Measurements from ENCODE around the gene DDX60. TPM values are rescaled to one million over a fixed set of nuclear protein-coding genes. Genes with fewer than 3 reads are reported as not detected.
"Not testable (repeated sequence)": the region's sequence is repeated elsewhere in the genome, so short reads cannot be mapped to it uniquely, and the experiment has no call there.

DDX60 gene
- total RNA-seq, 2 donors from 2014 or later = 22.6 to 67.2 TPM

GRCh38 chr4:168291242-168291641 lies 27.3 kb downstream of the DDX60 start:
- no peak for DNase-seq
- no peaks in the 10 kb centered on the region for H3K27me3 ChIP-seq
- no peak overlapping the region for H3K27ac ChIP-seq
- H3K4me3 ChIP-seq = no peak overlapping the region
- no peak for TF ChIP-seq CTCF (IDR thresholded peaks at IDR 0.05)
- no peaks in the 10 kb centered on the region for H3K36me3 ChIP-seq
- intact Hi-C loops (cut with DNase I) = no loop called here
- no peaks in the 10 kb centered on the region for H3K9me3 ChIP-seq
- no peaks in the 10 kb centered on the region for H3K4me1 ChIP-seq
- no peak overlapping the region for H3K9ac ChIP-seq (ENCODE audit: low read depth in 2 of 2, low read length in 2 of 2)

- H3K9ac ChIP-seq (ENCODE audit: low read depth in 2 of 2, low read length in 2 of 2); DNase-seq; H3K36me3 ChIP-seq; H3K27me3 ChIP-seq; H3K4me1 ChIP-seq; H3K4me3 ChIP-seq; intact Hi-C loops (cut with DNase I); H3K9me3 ChIP-seq; H3K27ac ChIP-seq: not testable (repeated sequence)
Observed at GRCh38 chr4:168285850-168286249, 32.7 kb downstream of the DDX60 start.

- no peak overlapping the region for H3K4me3 ChIP-seq
- no peaks in the 10 kb centered on the region for H3K36me3 ChIP-seq
- no peaks in the 10 kb centered on the region for H3K4me1 ChIP-seq
- TF ChIP-seq CTCF (IDR thresholded peaks at IDR 0.05) = no peak
- no peaks in the 10 kb centered on the region for H3K27me3 ChIP-seq
- H3K9ac ChIP-seq (ENCODE audit: low read depth in 2 of 2, low read length in 2 of 2) = no peak overlapping the region
- intact Hi-C loops (cut with DNase I) = no loop called here
- DNase-seq = no peak
- H3K27ac ChIP-seq = no peak overlapping the region
- H3K9me3 ChIP-seq = no peaks in the 10 kb centered on the region
Observed at GRCh38 chr4:168279556-168279955, 39.0 kb downstream of the DDX60 start.

- H3K27ac ChIP-seq = no peak overlapping the region
- intact Hi-C loops (cut with DNase I) = no loop called here
- no peaks in the 10 kb centered on the region for H3K9me3 ChIP-seq
- H3K27me3 ChIP-seq = no peaks in the 10 kb centered on the region
- no peak overlapping the region for H3K4me3 ChIP-seq
- no peak for DNase-seq
- H3K36me3 ChIP-seq = peaks cover 4% of the 10 kb centered on the region
- H3K9ac ChIP-seq (ENCODE audit: low read depth in 2 of 2, low read length in 2 of 2) = no peak overlapping the region
- no peak for TF ChIP-seq CTCF (IDR thresholded peaks at IDR 0.05)
- H3K4me1 ChIP-seq = no peaks in the 10 kb centered on the region
Observed at GRCh38 chr4:168275836-168276235, 42.7 kb downstream of the DDX60 start.

GRCh38 chr4:168274871-168275270 lies 43.7 kb downstream of the DDX60 start:
- Histone ChIP-seq H3K4me1 (no peaks in the 10 kb centered on the region), H3K36me3 (peaks cover 4% of the 10 kb centered on the region), H3K27me3 (no peaks in the 10 kb centered on the region), H3K9me3 (no peaks in the 10 kb centered on the region), H3K27ac (no peak overlapping the region), H3K9ac (ENCODE audit: low read depth in 2 of 2, low read length in 2 of 2) (no peak overlapping the region), H3K4me3 (no peak overlapping the region)
- no peak for TF ChIP-seq CTCF (IDR thresholded peaks at IDR 0.05)
- intact Hi-C loops (cut with DNase I) = no loop called here
- no peak for DNase-seq

GRCh38 chr4:168273838-168274237 lies 44.7 kb downstream of the DDX60 start:
- no peak for DNase-seq
- intact Hi-C loops (cut with DNase I) = no loop called here
- H3K36me3 ChIP-seq = peaks cover 4% of the 10 kb centered on the region
- H3K4me1 ChIP-seq = no peaks in the 10 kb centered on the region
- H3K9me3 ChIP-seq = no peaks in the 10 kb centered on the region
- no peak for TF ChIP-seq CTCF (IDR thresholded peaks at IDR 0.05)
- H3K4me3 ChIP-seq = no peak overlapping the region
- no peaks in the 10 kb centered on the region for H3K27me3 ChIP-seq
- H3K27ac ChIP-seq = no peak overlapping the region
- H3K9ac ChIP-seq (ENCODE audit: low read depth in 2 of 2, low read length in 2 of 2) = no peak overlapping the region

Measured in colonic mucosa (tissue), 4 donors.